Measurements from ENCODE around the gene LDLRAD1.

- no peak for TF ChIP-seq CTCF (conservative IDR thresholded peaks at IDR 0.05)
- no peak for TF ChIP-seq EZH2 (IDR thresholded peaks at IDR 0.05; ENCODE audit: low read depth)
Observed at GRCh38 chr1:53962395-53962794, 55.6 kb downstream of the LDLRAD1 start.
